Activated T-cell treated with anti-CD3 and anti-CD28 coated beads, Interleukin-2, amount 50 U/mL, for 4 hours (primary cell): Measurements from ENCODE around the gene PRKCZ. TPM values are rescaled to one million over a fixed set of nuclear protein-coding genes. Genes with fewer than 3 reads are reported as not detected.

Source experiments
- ATAC-seq, 2 donors: fragments of 200-7000 bp; cut with Tn5 transposase; one replicate each; pipeline ENCODE4 v1.10.0; 2021
- DNase-seq: peaks from one replicate; pipeline ENCODE4 v3.0.0-alpha.2; 2020
- H3K27me3 Mint-ChIP-seq: one replicate; pipeline ENCODE4 v1.8.0; 2021; ENCODE audit warnings: low read depth, mixed read lengths
- H3K36me3 Mint-ChIP-seq: one replicate; pipeline ENCODE4 v1.8.0; 2022; ENCODE audit warnings: mixed read lengths; ENCODE audit not compliant: insufficient read depth
- H3K4me1 Mint-ChIP-seq: one replicate; pipeline ENCODE4 v1.8.0; 2021; ENCODE audit warnings: low read depth, mixed read lengths
- H3K4me3 Mint-ChIP-seq: one replicate; pipeline ENCODE4 v1.8.0; 2021; ENCODE audit warnings: mild to moderate bottlenecking, moderate library complexity, mixed read lengths
- H3K9me3 Mint-ChIP-seq: one replicate; pipeline ENCODE4 v1.8.0; 2021; ENCODE audit warnings: mixed read lengths
- total RNA-seq, 3 donors: library from RNA; stranded (reverse); gene quantifications; one replicate each; pipeline ENCODE4 v1.2.1, GENCODE V29; 2021

The PRKCZ gene
- total RNA-seq, 3 donors from 2014 or later: 15.0 to 15.6 (median 15.0) TPM

DNA sequence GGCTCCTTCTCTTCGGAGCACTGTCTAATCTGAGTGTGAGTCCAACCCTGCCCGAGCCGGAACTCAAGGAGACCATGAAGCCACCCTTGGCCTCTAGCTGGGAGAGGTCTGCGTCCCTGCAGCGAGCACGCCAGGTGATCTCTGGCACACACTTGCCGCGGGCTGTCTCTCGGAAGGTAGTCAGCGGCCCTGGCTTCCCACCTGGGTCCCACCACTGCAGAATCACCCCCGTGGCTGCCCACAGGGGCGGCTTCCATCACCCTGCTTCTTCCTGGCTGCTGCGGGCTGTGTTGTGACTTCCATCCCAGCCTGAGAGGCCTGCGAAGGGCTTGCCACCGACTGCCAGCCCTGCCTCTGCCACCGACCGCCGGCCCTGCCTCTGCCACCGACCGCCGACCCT, 127.3 kb downstream of the PRKCZ start:
- H3K9me3 Mint-ChIP-seq: no peaks in the 10 kb centered on the region
- ATAC-seq: no peak
- DNase-seq: no peak
- H3K4me1 Mint-ChIP-seq: peaks cover 4% of the 10 kb centered on the region
- H3K4me3 Mint-ChIP-seq: no peak overlapping the region
- H3K36me3 Mint-ChIP-seq: peaks cover 6% of the 10 kb centered on the region
- no peaks in the 10 kb centered on the region for H3K27me3 Mint-ChIP-seq

- Mint-ChIP-seq H3K36me3 (peaks cover 8% of the 10 kb centered on the region), H3K27me3 (no peaks in the 10 kb centered on the region), H3K4me1 (peaks cover 4% of the 10 kb centered on the region), H3K4me3 (no peak overlapping the region), H3K9me3 (no peaks in the 10 kb centered on the region)
- DNase-seq (no peak), ATAC-seq (no peak)
Observed at GRCh38 chr1:2177946-2178538, 127.8 kb downstream of the PRKCZ start.

GRCh38 chr1:2178875-2179274, 128.7 kb downstream of the PRKCZ start:
- Mint-ChIP-seq H3K4me1 (peaks cover 4% of the 10 kb centered on the region), H3K36me3 (peaks cover 8% of the 10 kb centered on the region), H3K27me3 (no peaks in the 10 kb centered on the region), H3K9me3 (no peaks in the 10 kb centered on the region), H3K4me3 (no peak overlapping the region)
- ATAC-seq (no peak), DNase-seq (no peak)

DNA sequence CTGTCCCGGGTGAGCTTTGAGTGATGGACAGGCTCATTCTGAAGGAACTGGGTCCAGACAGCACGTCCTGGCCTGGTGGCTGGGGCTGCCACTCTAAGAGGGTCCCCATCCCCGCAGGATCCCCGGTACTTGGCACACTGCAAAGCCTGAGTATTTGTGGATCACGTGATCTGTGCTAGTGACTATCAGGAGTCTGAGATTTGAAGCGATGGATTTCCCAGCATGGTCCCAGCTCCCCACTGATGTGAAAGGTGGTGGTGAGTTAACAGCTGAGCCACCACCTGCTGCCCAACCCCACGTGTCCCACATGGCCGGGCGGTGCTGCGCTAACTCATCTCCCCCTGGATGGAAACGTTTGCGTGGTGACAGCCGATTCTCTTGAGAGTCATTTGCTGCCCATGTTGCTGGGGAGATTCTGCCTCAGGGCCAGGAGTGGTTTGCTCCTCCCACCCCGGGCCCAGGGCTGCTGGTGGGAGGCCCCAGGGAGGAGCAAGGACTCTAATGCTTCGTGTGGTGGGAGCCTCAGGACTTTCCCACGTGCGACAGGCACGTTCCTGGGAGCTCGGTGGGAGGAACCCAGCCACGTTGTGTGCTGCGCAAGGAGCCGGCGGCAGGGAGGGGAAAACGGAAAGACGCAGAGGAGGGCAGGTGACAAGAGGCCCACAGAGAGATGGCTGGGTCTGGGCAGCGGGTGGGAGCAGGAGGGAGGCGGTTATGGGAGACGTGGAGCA, 129.2 kb downstream of the PRKCZ start:
- peaks cover 2% of the 10 kb centered on the region for H3K4me1 Mint-ChIP-seq
- DNase-seq (no peak), ATAC-seq (no peak)
- H3K36me3 Mint-ChIP-seq: peaks cover 11% of the 10 kb centered on the region
- no peak overlapping the region for H3K4me3 Mint-ChIP-seq
- H3K9me3 Mint-ChIP-seq: no peaks in the 10 kb centered on the region
- H3K27me3 Mint-ChIP-seq: no peaks in the 10 kb centered on the region

GRCh38 chr1:2180297-2181245, 130.4 kb downstream of the PRKCZ start:
- no peak for DNase-seq
- Mint-ChIP-seq H3K4me3 (no peak overlapping the region), H3K4me1 (no peaks in the 10 kb centered on the region), H3K36me3 (peaks cover 13% of the 10 kb centered on the region), H3K9me3 (no peaks in the 10 kb centered on the region), H3K27me3 (no peaks in the 10 kb centered on the region)
- no peak for ATAC-seq

- ATAC-seq: no peak
- Mint-ChIP-seq H3K9me3 (no peaks in the 10 kb centered on the region), H3K4me1 (no peaks in the 10 kb centered on the region), H3K27me3 (no peaks in the 10 kb centered on the region), H3K36me3 (peaks cover 10% of the 10 kb centered on the region), H3K4me3 (no peak overlapping the region)
- DNase-seq: no peak
Observed at GRCh38 chr1:2181271-2181670, 131.1 kb downstream of the PRKCZ start.

DNA sequence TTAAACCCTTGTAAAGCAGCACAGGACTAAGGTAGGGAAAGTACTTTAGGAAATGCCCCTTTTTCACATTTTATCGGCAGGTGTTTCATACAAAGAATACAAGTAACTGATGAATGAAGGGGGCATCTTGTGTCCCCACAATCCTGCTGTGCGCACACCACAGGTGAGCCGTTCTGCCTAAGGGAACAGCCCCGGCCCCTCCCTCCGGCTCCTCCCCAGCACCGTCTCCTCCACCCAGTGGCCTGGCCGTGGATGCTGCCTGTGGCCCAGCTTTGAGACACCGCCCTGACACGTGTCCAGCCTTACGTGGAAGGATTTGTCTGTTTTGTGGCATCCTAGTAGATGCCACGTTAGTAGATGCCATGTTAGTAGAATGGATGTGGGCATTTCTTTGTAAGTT, 131.5 kb downstream of the PRKCZ start:
- no peaks in the 10 kb centered on the region for H3K27me3 Mint-ChIP-seq
- DNase-seq: no peak
- H3K36me3 Mint-ChIP-seq: peaks cover 9% of the 10 kb centered on the region
- H3K4me1 Mint-ChIP-seq: no peaks in the 10 kb centered on the region
- no peak overlapping the region for H3K4me3 Mint-ChIP-seq
- no peaks in the 10 kb centered on the region for H3K9me3 Mint-ChIP-seq
- ATAC-seq: no peak

- Mint-ChIP-seq H3K27me3 (no peaks in the 10 kb centered on the region), H3K9me3 (no peaks in the 10 kb centered on the region), H3K4me1 (no peaks in the 10 kb centered on the region), H3K36me3 (peaks cover 9% of the 10 kb centered on the region), H3K4me3 (no peak overlapping the region)
- DNase-seq (no peak), ATAC-seq (no peak)
Observed at GRCh38 chr1:2182376-2182775, 132.2 kb downstream of the PRKCZ start.

DNA sequence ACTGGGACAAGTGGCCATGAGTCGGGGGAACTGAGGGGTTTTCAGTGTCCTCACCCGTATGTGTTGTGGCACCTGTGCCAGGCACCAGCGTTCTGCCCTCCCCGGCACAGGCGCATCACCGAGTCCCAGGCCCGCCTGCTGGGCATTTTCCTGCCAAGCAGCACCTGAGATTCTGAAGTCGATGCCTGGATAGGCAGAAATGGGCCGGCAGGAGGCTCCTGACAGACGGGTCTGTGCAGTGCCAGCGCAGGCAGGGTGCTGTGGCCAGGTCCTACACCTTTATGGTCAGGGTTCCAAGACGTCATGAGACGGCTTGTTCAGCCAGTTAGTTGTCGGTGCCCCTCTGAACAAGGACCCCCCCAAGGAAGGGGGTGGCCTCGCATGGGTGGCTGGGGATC, 133.7 kb downstream of the PRKCZ start:
- Mint-ChIP-seq H3K4me3 (no peak overlapping the region), H3K36me3 (peaks cover 9% of the 10 kb centered on the region), H3K4me1 (no peaks in the 10 kb centered on the region), H3K9me3 (no peaks in the 10 kb centered on the region), H3K27me3 (no peaks in the 10 kb centered on the region)
- ATAC-seq: no peak
- no peak for DNase-seq

- no peak overlapping the region for H3K4me3 Mint-ChIP-seq
- H3K27me3 Mint-ChIP-seq: no peaks in the 10 kb centered on the region
- H3K36me3 Mint-ChIP-seq: peaks cover 9% of the 10 kb centered on the region
- H3K4me1 Mint-ChIP-seq: peaks cover 2% of the 10 kb centered on the region
- no peak for ATAC-seq
- no peak for DNase-seq
- H3K9me3 Mint-ChIP-seq: no peaks in the 10 kb centered on the region
Observed at GRCh38 chr1:2184531-2184930, 134.3 kb downstream of the PRKCZ start.

DNA sequence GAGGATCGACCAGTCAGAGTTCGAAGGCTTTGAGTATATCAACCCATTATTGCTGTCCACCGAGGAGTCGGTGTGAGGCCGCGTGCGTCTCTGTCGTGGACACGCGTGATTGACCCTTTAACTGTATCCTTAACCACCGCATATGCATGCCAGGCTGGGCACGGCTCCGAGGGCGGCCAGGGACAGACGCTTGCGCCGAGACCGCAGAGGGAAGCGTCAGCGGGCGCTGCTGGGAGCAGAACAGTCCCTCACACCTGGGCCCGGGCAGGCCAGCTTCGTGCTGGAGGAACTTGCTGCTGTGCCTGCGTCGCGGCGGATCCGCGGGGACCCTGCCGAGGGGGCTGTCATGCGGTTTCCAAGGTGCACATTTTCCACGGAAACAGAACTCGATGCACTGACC, 134.7 kb downstream of the PRKCZ start:
- Mint-ChIP-seq H3K36me3 (peaks cover 9% of the 10 kb centered on the region), H3K4me3 (no peak overlapping the region), H3K4me1 (peaks cover 4% of the 10 kb centered on the region), H3K27me3 (no peaks in the 10 kb centered on the region), H3K9me3 (no peaks in the 10 kb centered on the region)
- DNase-seq (no peak), ATAC-seq (no peak)

GRCh38 chr1:2185880-2186855, 136.0 kb downstream of the PRKCZ start:
- ATAC-seq (no peak), DNase-seq (no peak)
- Mint-ChIP-seq H3K27me3 (no peaks in the 10 kb centered on the region), H3K4me1 (peaks cover 11% of the 10 kb centered on the region), H3K36me3 (peaks cover 9% of the 10 kb centered on the region), H3K9me3 (no peaks in the 10 kb centered on the region), H3K4me3 (no peak overlapping the region)

DNA sequence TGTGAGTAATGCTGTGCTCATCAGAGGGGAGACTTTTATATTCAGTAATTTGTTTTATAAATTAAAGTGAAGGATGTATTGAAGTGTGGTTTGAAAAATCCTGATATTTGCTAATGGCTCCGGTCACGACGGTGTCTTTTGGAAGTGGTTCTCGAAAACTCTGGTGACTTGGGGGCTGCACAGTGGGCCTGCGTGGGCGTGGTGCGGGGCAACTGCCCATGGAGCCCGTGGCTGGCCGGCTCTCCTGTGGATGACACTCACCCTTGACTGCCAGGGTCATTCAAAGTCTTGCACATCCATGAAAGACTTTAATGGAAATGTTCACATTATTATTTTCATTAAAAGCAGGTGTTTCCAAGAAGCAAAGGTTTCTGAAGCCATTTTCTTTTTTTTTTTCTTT, 136.7 kb downstream of the PRKCZ start:
- ATAC-seq (no peak), DNase-seq (no peak)
- Mint-ChIP-seq H3K9me3 (no peaks in the 10 kb centered on the region), H3K4me1 (peaks cover 14% of the 10 kb centered on the region), H3K27me3 (no peaks in the 10 kb centered on the region), H3K4me3 (no peak overlapping the region), H3K36me3 (peaks cover 9% of the 10 kb centered on the region)

- ATAC-seq (no peak), DNase-seq (no peak)
- no peaks in the 10 kb centered on the region for H3K27me3 Mint-ChIP-seq
- no peaks in the 10 kb centered on the region for H3K9me3 Mint-ChIP-seq
- H3K4me3 Mint-ChIP-seq: no peak overlapping the region
- peaks cover 8% of the 10 kb centered on the region for H3K36me3 Mint-ChIP-seq
- H3K4me1 Mint-ChIP-seq: peaks cover 16% of the 10 kb centered on the region
Observed at GRCh38 chr1:2187619-2188018, 137.4 kb downstream of the PRKCZ start.
